AG08395 (cell line): ENCODE results near the gene ADAM22.
A peak's percentile ranks its signal among the peaks of the same experiment; 100 is the strongest.

ENCODE experiments used
- DNase-seq: peaks from one replicate; pipeline ENCODE4 v3.0.0; 2012; ENCODE audit warnings: mixed read lengths, low spot score

ADAM22 gene

GRCh38 chr7:88217675-88218428 lies 283.8 kb downstream of the ADAM22 start:
- DNase-seq: no peak

GRCh38 chr7:88218429-88218745 lies 284.3 kb downstream of the ADAM22 start:
- no peak for DNase-seq

GRCh38 chr7:88218836-88219605 lies 285.0 kb downstream of the ADAM22 start:
- peak; percentile 48 for DNase-seq

DNA sequence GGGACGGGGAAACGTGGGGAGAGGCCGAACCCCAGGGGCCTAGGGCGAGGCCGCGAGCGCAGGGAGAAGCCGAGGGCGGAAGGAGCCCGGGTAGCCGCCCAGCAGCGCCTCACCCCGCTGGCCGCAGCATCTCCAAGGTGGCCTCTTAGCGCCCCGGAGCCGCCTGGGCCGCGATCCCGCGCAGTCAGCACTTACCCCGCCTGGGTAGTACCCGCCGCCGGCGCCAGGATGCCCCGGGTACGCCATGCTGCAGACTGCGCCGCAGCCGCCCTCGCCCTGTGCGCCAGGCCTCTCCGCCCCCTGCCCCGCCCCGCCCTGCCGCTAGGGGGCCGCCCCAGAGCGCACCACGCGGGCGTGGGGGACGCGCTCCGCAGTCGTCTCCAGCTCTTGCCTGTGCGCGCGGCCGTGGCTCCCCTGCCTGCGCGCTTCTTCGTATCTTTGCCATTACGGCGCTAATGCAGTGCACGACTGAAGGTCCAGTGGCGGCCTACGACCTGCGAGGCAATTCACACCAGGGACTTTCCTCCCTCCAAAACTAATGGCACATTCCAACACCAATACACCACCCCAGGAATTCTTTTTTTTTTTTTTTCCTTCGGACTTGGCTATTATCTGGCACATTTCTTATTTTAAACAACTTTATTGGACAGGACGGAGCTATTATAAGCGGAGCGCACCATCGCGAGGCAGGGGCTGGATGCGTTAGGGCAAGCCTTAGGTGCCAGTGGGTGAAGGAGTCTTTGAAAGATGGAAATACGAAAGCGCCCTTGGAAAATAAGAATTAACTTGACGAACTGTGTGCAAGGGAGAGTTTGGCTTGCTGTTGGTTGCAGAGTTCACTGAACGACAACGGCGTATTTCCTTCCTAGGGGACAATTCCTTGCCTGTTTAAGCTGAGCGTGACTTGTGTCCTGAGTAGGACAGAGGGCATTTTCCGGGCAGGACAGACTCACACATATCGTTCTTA lies 286.0 kb downstream of the ADAM22 start, which contains the start of gene SRI:
Gene SRI, minus strand, starts transcription at position 258 of the 967 bp plus-strand sequence. Its CDS starts 12 bp downstream, at position 246.
- DNase-seq: peak; percentile 94

DNA sequence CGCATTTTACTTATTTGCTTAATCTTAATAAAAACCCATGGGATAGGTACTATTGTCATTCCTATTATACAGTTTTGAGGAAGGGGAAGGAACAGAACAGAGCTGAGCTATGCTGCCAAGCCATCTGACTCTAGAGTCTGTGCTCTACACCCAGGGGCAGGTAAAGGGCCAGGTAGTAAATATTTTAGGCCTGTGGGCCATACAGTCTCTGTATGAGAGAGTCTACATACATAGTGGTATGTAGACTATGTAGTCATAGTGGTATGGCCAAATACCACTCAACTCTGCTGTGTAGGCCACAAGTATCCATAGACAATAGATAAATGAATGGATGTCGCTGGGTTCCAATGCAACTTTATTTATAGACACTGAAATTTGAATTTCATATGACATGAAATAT lies 289.2 kb downstream of the ADAM22 start:
- DNase-seq: no peak

DNA sequence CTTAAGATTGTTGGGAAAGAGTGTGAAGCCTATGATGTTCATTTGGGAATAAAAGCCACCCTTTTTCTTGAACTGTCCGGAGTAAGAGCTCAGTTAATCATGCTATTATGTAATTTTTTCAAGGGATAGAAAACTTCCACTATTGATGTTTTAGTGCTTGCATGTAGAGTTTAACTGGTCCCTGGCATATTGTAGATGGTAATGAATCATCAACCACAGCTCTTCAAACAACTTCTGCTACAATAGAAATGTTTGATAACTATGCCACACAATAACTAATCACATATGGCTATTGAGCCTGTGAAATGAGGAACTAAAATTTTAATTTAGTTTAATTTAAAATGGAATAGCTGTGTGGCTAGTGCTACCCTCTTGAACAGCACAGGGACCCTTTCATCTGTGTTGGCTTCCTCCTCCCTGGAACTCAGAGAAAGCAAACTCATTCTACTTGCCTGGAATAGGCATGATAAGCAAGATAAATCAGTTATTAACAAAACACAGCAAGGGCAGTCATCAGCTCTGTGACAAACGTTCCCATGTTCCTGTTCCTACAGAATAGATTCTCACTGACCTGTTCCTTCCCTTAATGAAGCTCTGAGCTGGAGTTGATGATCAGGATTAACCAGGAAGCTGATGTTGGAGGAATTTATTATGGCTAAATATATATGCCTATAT lies 290.7 kb downstream of the ADAM22 start:
- DNase-seq: peak; percentile 40

GRCh38 chr7:88226201-88226600 lies 292.1 kb downstream of the ADAM22 start:
- DNase-seq: no peak

- peak; percentile 15 for DNase-seq
These were observed 292.9 kb downstream of the ADAM22 start for GRCh38 chr7:88226886-88227516.

DNA sequence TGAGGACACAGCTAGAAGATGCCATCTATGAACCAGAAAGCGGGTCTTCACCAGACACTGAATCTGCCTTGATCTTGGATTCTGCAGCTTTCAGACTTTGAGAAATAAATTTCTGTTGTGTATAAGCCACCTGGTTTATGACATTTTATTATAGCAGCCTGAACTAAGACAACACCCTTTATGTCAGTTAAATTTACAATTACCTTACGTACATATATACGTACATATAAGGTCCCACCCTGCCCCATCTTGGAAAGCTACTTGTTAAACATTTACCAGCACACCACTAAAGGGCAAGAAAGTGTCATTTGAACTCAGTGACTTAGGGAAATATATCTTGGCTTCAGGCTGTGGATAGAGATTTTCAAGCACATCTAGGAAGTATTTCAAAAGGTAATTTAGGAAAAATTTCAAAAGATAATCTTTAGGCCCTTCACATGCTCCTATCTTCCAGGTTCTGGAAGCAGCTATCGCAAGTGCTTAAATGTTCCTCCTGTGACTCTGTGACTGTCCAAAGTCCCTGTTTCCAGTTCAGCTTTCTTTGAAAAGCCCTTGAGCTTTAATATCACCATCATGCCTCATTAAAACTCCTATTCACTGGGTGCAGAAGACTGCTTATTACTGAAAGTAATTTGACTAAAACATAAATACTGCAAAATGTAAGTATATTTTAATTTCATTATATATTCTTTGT lies 295.4 kb downstream of the ADAM22 start:
- DNase-seq: no peak

DNA sequence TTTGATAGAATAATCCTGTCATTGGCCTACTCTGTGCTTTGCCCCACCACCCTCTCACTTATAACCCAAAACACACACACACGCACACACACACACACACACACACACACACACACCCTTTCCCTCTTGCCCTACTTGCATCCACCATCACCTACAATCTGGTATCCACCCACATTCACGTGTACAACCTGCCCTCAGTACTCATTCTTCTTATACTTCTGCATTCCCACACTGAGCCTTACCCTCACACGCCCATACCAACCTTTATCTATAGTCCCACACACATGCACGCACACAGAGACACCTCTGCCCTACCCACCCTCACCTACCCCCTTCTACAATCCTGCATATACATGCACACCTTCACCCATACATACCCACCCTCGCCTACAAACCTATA lies 296.6 kb downstream of the ADAM22 start:
- no peak for DNase-seq

DNA sequence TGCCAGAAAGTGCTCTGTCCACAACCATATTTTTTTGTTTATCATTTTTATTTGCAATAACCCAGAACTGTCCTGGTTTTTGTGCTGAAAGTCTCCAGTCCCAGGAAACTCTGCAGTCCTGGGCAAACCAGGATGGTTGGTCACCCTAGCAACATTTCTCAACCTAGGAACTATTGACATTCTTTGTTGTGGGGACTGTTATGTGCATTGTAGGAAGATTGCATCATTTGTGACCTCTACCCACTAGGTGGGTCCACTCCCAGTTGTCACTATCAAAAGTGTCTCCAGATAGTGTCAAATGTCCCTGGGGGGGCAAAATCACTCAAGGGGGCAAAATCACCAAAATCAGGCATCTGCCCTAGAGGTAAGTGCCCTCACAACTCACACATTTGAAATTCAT lies 299.8 kb downstream of the ADAM22 start:
- no peak for DNase-seq

DNA sequence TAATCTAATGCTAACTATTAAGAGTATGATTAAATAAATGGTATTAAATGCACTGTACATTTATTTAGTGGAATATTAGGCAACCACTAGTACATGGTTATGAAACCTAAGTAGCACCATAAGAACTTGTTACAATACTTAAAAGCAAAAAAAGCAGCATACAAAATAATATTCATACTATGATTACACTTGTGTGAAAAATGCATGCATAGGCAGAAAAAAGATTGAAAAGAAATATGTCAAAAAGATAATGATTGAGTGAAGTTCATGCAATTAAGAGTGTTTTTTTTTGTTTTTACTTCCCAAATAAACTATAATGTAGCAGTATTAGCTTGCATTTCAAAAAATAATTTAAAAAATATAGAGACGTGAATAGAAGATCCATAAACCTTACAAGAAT lies 305.8 kb downstream of the ADAM22 start:
- no peak for DNase-seq

DNA sequence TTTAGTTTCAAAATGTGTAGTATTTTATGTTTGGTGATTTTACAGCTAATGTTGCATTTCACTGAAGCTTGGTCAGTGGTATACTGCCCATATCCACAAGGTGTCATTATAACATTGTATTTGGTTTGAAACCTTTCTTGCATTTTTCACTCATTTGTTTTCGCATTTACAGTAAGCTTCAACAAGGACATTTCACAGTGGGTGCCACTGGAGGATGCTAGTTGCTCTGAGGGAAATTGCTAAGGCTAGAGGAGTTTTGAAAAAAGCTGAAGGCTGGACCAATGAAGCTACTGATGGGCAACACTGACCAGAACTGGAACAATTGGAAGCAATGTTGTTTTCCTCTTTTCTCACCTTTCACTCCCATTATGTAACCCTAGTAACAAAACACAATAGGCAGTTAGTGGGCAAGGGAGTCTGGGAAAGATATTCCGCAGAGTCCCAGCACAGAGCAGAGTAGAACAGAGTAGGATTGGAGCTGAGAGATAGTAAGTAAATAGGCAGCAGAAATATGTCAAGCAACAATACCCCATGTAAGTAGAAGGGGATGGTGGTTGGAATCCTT lies 309.4 kb downstream of the ADAM22 start:
- DNase-seq: peak; percentile 61

DNA sequence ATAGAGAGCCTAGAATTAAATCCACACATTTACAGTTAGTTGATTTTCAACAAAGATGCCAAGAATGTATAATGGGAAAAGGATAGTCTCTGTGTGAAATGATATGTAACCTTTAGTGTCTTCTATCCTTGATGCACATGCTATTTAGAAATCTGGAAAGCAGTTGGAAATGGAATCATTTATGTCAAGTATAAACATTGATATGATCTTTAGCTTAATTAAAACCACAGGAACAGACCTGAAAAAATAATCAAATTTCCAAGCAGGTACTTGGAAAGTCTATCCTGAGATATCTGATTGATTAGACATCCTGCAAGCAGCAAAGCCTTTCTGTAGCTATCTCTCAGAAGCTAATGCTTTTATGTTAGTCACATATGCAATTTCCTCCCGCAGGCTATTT lies 310.2 kb downstream of the ADAM22 start:
- no peak for DNase-seq
